ENCODE results near the gene UVRAG.

UVRAG gene

DNA sequence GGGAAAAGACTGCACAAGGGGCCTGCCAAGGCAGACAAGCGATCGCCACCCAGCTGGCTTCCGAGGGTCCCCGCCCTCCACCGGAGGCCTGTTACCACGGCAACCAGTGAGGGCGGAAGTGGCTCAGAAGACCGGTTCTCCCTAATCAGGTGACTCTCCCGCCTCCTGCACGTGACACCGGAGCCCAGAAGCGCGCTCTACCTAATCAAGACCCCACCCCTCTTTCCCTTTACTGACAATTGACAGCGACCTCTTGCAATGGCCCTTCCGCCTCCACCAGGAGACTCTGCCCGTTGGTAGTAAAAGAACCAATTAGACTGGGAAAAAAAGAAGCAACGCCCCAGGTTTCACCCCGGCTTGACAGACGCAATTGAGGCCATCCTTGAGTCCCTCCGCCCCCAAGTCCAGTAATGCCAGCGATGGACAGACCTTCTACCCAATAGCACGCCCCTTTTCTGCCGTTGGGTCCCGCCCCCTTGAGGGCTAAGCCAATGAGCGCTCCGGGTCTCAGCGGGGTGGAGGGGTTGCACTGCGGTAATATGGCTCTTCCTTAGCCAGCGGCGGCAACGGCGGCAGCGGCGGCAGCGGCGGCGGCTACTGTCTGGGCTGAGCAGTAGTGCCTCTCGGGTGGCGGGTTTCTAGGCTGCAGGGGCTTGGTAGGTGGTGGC, at the start of gene UVRAG:
TSS of gene UVRAG (plus strand) at position 534 of the 668 bp plus-strand sequence. CDS start 198 bp downstream, outside the sequence.
- DNase-seq (ENCODE audit: low spot score) = peak; percentile 100

DNA sequence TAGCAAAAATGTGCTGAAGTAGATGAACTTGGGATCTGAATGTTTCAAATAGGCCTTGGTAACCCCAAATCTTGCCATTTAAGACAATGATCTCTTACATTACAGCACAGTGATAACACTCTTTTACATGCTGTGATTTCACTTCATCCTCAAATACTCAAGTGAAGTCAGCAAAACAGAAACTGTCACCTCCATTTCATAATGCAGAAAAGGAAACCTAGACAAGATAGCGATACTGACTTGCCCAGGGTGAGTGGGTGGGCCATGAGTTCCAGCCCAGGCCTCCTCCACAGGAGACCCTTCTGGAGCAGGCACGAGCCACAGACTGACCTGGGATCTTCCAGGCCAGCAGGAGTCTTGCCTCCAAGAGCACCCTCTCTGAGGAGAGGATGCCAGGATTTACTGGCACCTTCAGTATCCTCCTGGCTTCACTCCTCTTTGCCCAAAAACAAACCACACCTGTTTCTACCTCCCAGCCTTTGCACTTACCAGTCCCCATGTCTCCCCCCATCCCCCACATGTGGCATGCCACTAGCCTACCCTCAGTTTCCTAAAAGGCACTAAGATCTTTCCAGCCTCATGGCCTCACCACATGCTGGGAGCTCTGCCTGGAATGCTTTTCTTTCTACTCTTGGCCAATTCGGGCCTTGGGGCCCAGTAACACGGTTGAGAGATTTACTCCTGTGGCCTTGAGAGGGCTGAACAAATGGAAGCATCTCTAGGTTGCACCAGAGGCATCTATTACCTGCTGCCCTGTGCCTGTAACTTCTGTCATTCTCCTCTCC, 48.4 kb upstream of the UVRAG start:
- DNase-seq (ENCODE audit: low spot score) = no peak

DNA sequence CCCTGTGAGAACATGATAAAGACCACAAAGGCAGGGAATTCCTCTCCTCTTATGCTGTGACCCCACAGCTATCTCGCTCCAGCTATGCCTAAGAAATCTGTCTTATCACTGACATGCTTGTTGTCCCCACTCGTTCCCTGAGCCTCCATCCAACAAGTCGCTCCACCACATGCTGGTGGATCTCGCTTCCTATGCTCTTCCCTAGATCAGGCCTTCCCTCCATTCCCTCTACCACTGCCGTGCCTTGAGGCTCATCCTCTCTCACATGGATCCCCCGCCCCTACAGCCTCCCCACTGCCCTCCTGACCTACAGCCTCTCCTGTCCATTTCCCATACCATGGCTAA, 47.8 kb upstream of the UVRAG start:
- DNase-seq (ENCODE audit: low spot score) = no peak

DNA sequence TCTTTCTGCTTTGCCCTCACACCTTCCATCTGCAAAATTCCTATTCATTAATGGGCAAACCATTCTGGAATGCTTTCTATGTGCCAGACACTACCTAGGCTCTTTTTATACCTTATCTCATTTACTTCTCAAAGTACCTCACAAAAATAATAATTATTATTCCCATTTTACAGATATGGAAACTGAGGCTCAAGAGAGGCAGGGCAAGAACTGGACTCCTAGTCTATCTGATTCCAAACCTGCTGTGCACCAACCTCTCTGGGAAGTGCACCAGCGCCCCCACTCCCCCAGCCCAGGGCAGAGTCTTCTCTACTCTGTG, 47.3 kb upstream of the UVRAG start:
- no peak for DNase-seq (ENCODE audit: low spot score)

DNA sequence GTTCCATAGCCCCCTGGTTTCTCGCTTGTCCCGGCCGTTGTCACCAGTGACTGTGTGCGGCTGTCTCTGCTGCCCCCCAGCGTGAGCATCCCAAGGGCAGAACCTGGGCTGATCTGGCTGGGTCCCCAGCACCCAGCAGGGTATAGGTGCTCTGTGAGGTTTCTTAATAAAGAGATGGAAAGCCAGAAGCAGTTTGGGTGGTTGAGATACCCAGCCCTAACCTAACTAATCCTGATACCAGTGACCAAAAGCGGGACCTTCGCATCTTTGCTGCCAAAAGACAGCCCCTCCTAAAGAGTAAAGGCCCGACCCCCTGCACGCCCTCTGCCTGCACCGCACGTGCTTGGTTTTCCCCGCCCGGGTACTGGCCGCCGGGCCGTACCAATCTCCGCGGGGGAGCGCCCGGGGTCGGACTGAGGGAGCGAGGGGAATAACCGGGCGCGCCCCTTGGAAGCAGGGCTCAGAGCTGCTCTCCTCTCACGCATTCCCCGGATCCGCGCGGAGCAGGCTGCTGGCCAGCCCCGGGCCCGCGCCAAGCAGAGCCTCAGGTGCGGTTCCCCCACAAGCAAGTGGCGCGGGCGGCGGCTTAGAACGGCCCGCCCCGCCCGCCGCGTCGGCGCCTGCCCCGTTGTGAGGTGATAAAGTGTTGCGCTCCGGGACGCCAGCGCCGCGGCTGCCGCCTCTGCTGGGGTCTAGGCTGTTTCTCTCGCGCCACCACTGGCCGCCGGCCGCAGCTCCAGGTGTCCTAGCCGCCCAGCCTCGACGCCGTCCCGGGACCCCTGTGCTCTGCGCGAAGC, 46.7 kb upstream of the UVRAG start, which contains the start of gene DGAT2:
TSS of gene DGAT2 (plus strand) at position 667 of the 797 bp plus-strand sequence. CDS start 214 bp downstream, outside the sequence.
- DNase-seq (ENCODE audit: low spot score) = peak; percentile 85

DNA sequence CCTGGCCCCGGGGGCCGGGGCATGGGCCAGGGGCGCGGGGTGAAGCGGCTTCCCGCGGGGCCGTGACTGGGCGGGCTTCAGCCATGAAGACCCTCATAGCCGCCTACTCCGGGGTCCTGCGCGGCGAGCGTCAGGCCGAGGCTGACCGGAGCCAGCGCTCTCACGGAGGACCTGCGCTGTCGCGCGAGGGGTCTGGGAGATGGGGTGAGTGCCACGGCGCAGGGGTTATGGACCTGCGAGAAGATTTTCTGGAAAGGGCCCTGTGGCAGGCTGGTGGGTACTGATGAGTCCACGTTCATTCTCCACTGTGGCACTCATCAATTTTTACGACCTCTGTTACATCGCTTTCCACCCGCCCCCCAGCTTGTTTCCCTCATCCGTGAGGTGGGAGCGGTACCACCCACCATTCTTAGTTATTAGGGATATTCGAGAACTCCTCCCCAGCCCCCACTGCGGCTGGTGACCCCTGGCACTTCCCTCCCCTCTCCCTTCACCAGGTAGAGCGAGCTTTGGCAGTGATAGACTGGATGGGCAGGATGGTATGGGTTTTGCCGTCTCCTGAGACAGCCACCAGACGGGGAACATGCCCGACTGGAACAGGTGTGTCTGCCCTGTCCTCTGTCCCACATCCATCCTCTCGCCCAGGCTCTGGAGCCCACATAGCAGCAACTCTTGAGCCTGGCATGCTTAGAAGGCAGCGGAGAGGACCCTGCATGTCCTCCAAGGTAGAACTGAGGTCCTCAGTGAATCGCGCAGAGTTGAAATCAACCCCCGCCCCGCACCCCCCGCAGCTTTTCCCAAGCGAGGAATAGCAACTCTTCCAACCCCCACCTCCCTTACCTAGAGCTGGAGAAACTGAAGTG, 45.9 kb upstream of the UVRAG start:
- DNase-seq (ENCODE audit: low spot score) = peak; percentile 24

DNA sequence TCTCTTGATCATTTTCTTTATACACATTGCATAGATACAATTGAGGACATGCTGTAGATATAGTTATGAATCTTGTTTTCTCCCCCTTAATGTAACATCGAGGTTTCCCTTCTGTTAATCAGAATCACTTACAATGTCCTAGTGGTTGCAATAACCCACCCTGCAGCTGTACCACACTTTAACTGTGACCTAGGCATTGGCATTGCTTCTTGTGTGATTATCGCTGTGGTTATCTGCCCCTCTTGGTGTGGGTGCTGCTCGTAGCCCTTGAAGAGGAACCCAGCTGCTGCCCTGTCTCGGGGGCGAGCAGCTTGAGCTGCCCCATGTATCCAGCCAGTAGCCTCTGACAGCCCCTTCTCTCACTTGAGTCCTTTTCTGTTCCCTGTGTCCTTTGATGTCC, 44.9 kb upstream of the UVRAG start:
- no peak for DNase-seq (ENCODE audit: low spot score)

DNA sequence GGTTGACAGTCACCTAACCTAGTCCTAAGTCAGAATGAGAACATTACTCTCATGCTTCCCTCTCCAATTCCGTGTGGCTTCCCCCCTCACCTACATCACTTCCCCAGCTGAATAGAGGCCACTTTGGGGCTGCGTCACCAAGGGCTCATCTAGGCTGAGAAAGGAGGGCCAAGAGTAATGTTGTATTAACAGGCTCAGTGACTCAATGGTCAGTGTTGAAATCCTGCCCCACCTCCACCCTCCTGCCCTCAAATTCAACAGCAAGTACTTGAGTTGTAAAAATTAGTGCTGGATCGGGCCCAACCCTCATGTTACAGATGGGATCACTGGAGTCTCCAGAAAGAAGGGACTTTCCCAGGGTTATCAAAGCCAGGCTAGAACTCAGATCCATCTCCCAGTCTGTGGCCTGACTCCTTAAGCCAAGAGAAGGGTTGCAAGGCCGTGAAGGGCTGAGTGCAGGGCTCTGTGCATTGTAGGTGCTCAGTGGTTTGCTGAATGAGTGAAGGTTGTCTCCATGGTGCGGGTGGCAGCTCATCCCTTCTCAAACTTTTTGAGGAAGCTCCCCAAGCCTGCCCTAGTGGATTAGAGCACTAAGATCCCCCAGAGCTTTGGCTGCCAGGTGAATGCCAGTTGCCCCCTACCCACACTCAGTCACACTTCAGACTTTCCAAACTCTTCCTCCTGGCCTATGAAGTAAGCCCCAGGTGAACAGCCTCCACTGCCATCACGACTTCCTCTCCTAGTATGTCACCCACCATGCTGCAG, 43.2 kb upstream of the UVRAG start:
- no peak for DNase-seq (ENCODE audit: low spot score)

DNA sequence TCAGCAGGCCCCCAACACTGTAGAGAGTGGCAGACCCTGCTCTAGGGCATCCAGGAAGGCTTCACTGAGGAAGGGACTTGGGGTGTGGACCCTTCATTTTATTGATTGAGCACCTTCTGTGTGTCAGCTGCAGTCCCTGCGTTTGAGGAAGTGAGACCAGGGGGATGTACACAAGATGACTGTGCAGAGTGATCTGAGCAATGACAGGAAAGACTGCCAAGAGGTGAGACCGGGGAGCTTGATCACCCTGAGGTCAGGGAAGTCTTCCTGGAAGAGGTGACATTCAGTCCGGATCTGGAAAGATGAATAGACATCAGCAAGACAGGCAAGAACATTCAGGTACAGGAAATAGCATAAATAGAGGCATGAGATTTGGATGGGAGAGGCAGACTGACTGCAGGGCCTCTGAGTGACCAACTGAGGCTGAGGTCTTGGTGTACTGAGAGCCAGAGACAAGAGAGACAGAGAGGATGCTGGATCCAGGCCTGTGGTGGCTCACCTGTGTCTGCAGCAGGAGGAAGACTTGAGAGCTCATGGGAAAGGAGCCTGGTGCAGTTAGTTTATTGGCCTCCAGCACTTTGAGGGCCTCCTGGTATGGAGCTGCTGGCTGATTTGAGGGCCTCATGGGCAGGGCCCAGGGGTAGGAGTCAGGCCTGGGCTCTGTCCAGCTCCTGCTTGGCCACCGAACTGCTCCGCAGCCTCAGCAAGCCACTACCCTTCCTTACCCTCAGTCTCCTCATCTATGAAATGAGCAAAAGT, 41.2 kb upstream of the UVRAG start:
- DNase-seq (ENCODE audit: low spot score) = peak; percentile 78

DNA sequence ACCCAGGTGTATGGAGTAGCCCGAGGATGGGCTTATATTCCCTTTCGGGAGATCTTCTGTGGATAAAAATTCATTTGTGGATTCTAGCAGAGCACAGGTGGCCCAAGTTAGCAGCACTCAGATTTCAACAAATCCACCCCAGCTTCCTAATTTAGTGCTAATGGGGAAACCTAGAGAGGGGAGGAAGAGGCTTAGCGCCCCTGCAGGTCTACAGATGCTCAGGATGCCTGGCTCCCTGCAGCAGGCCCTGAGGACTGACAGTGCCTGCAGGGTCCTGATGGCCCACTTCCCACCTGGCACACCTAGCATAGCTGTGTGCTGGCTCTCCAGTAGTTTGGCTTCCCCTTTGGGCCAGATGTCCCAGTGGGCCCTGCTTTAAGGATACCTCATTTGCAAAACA, 40.0 kb upstream of the UVRAG start:
- DNase-seq (ENCODE audit: low spot score) = no peak

DNA sequence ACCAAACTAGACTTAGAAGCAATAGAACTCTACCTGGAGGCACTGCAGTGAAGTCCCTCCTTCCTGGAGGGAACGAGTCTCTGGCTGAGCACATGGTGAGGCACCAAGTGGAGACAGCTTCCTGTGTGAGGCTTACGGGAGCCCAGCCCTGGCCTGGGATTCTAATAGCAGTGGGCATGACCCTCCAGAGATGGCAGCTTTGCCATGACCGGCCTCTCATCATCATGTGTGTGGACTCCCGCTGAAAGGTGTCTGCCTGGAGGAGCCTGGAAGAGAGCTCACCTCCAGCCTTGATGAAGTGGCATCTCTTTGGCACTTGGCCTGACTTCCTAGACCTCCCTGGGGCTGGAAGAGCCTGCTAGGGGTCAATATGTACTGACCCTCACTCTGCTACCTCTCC, 38.5 kb upstream of the UVRAG start:
- no peak for DNase-seq (ENCODE audit: low spot score)

DNA sequence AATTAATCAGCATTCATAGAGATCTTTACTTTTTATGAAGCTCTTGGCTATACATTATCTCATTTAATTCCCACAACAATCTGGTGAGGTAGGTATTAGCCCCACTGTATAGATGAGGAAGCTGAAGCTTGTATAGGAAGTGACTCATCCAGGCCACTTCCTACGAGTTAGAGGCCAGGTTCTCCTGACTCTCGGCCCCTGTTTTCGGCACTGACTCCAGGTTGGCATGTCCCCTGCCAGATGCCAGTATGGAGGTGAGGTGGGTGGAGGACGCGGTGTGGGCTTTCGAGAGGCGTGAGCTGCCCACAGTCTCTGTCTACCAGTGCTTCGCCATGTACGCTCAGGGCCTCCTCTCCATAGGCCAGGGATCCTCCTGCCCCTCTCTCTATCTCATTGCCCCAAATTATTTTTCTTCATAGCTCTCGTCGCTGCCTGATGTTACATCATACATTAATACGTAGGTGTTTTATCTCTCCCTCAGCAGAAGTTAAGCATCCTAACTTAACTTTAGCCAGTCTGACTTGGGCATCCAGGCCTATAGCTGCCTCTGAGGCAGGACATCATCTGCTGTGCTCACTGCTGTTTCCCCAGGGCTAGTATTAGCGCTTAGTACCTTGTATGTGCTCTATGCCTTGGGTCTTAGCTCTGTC, 37.4 kb upstream of the UVRAG start:
- no peak for DNase-seq (ENCODE audit: low spot score)

DNA sequence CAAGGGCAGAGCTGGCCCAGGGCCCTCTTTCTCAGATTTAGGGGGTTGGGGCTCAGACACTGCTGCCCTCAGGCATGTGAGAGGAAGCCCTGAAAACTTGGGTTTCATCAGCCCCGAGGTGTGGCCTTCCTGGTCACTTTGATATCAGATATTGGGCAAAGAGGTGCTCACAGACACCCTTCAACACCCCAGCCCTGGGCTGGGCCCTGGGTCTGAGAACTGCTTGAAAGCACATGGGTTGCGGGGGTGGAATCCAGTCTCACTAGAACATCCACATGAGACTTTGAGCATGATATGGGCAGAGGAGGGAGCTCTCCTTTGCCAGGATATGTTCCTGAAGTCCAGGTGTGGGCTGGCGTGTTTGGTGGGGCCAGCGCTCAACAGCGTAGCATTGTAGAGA, 36.0 kb upstream of the UVRAG start:
- DNase-seq (ENCODE audit: low spot score) = no peak

DNA sequence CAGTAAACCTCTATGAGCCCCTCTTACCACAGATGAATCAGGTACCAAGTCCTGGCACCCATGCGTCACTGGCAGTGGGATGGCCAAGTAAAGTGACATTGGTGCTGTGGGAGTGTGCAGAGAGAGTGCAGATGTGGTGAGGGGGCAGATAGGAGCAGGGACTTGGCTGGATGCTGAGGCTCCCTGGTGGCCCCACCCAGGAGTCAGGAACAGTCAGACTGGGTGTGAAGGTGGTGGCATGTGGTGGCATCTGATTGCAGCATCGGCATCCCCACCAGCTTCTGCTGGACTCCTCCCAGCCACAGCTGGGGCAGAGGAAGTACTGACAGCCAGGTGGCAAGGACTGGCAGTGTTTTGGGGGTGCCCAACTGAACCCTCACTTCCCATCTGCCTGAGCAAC, 35.0 kb upstream of the UVRAG start:
- DNase-seq (ENCODE audit: low spot score) = no peak

DNA sequence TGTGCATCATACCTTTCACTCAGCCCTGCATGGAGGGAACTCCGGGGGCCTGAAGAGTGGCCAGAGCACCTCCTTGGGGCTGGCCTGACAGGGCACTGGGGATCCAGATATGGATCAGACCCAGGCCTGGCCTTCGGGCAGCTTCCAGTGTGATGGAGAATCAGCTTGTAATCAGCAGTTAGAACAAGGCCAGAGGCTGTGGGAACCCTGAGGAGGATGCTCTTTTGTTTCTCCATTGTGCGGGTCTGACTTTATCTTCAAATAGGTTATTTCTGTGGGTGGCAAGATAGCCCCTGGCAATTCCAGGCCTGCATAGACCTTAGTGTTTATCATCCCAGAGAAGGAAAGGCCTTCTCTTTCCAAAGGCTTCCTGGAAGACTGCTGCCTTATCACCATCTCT, 34.1 kb upstream of the UVRAG start:
- DNase-seq (ENCODE audit: low spot score) = no peak

DNA sequence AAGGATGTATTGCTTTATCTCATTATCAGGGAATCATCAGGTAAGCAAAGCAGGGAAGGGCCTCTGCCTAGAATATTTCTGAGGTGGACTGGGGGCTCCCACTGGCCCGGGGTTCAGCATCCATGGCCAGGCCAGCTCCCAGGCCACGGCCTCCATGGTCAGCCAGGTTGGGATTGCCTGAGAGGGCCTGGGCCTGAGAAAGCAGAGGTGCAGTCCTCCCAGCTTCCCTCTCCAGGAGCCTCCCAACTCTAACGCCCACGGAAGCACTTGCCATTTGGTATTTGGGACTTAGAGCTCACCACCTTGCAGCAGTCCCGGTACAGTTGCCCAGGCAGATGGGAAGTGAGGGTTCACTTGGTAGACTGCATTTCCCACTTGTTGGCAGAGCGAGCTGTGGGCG, 33.7 kb upstream of the UVRAG start:
- DNase-seq (ENCODE audit: low spot score) = no peak

DNA sequence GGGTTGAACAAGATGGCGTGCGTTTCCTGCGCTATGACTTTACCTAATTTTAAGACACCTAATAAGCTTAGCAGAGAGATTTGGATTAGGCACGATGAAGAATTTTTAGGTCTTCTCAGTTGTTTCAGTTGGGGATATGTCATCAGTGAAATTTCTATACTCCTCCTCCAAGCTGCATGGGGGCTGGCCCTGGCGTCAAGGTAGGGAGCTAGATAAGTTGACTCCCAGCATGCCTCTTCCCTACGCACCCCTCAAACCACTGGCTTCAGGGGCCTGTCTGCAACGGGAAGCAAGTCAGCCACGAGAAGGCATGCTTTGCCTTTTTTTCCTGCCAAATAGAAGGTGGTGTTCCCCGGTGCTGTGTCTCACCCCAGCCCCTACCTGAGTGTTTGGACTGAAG, 33.2 kb upstream of the UVRAG start:
- DNase-seq (ENCODE audit: low spot score) = no peak

DNA sequence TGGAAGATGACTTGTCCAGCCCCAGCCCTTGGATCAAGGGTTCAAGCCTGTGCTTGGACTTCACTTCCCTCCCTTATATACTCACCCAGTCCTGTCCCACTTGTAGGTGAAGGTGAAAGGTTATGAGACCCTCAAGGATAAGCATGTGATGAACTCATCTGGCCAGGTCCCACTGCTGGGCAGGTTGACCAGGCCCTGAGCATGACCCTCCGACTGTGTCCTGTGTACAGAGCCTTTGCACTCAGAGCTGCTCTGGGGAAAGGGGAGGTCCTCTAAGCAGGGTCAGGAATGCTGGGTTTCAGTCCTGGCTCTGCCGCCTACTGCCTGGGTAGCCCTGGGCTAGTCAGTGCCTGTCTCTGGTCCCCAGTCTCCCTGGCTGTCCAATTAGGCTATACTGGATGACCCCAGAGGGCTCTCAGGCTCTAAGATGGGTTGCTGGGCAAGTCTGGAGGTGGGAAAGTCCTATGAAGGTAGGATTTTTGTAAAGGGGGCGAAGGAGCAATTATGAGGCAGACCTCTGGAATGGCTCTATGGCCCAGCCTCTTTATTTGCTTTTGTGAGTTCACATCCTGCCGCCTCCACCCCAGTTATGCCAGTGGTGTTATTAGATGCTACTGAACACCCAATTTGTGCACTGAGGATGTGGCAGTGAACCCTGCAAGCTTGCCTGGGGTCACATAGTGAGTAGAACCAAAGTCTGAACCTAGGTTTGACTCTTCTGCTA, 32.3 kb upstream of the UVRAG start:
- no peak for DNase-seq (ENCODE audit: low spot score)

DNA sequence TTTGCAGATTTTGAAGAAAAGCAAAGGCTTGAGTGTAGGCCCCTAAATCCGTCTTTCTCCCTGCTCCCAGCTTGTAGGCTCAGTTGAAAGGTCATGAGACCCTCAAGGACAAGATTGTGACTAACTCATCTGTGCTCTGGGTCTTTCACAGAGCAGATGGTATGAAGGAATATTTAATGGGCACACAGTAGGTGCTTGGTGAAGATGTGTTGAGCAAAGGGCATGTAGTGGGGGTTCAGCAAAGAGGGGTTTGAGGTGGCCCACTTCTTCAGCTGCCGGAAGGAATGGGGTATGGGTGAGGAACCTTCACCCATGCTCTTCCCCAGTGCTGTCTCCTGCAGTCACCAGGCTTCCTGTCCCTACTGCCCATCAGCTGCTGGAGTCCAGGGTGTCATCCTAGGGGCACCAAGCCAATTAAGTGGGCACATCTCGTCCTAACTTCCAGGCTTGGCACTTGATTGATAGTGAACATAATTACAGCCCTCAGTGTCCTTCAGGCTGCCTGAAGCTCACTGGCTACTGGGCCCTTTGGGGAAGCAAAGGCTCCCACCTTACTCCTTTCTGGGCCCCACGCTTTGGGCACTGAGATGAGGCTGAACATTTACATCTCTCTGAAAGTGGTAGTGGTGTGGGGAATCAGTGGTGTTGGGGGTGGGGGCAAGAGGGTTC, 31.5 kb upstream of the UVRAG start:
- DNase-seq (ENCODE audit: low spot score) = no peak

Data from germinal center (tissue), 1 donor.